NT2/D1 (cell line): ENCODE data around the gene PCDHGA12.

ENCODE experiments used
- SUZ12 ChIP-seq: IDR thresholded peaks from 2 replicates; pipeline ENCODE4 v1.6.1; 2011; ENCODE audit not compliant: insufficient read length, insufficient read depth; ENCODE audit errors: extremely low read depth
- YY1 ChIP-seq: IDR thresholded peaks from 2 replicates; pipeline ENCODE4 v1.6.1; 2011; ENCODE audit not compliant: insufficient read length, insufficient read depth
- ZNF274 ChIP-seq: IDR thresholded peaks from 2 replicates; pipeline ENCODE4 v1.6.1; 2011; ENCODE audit warnings: mild to moderate bottlenecking, low read depth, low read length

DNA sequence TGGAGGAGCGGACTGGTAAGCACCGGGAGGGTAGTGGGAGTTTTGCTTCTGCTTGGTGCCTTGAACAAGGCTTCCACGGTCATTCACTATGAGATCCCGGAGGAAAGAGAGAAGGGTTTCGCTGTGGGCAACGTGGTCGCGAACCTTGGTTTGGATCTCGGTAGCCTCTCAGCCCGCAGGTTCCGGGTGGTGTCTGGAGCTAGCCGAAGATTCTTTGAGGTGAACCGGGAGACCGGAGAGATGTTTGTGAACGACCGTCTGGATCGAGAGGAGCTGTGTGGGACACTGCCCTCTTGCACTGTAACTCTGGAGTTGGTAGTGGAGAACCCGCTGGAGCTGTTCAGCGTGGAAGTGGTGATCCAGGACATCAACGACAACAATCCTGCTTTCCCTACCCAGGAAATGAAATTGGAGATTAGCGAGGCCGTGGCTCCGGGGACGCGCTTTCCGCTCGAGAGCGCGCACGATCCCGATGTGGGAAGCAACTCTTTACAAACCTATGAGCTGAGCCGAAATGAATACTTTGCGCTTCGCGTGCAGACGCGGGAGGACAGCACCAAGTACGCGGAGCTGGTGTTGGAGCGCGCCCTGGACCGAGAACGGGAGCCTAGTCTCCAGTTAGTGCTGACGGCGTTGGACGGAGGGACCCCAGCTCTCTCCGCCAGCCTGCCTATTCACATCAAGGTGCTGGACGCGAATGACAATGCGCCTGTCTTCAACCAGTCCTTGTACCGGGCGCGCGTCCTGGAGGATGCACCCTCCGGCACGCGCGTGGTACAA lies 46.0 kb downstream of the PCDHGA12 start:
- no peak for TF ChIP-seq ZNF274
- no peak for TF ChIP-seq SUZ12
- TF ChIP-seq YY1: no peak
